ENCODE data around the gene TMPRSS11A. TPM values are rescaled to one million over a fixed set of nuclear protein-coding genes. Genes with fewer than 3 reads are reported as not detected.

TMPRSS11A gene
- total and polyA plus RNA-seq, 2 of the 8 experiments (the other 6 are each of a cell fraction or from before 2014, with no cell fraction given) = not detected

DNA sequence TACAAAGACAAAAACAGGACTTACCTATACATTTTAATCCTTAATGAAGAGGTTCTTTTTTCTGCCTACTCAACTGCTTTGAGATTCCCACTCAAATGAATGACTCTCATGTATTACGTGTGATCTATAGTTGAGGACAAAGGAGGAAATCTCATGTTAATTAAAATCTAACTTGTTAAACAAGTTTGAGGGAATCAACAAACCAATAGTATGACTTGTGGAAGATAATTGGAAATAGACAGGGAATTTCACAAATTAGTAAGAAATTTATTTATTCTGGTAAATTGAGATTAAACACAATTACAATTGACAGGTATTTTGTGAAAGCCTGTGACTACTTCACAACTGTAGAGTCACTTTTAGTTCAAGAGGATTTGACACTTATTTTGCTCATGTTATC lies 79.4 kb downstream of the TMPRSS11A start, which contains the start of gene TMPRSS11D (continued):
- TF ChIP-seq CBX8 (IDR thresholded peaks at IDR 0.05; ENCODE audit: borderline replicate concordance, low read depth, low read length) (no peak), GABPA (IDR thresholded peaks at IDR 0.05; ENCODE audit: borderline replicate concordance, insufficient read depth, low read length) (no peak)
- TF ChIP-seq, protein P1, sequence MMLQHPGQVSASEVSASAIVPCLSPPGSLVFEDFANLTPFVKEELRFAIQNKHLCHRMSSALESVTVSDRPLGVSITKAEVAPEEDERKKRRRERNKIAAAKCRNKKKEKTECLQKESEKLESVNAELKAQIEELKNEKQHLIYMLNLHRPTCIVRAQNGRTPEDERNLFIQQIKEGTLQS (IDR thresholded peaks at IDR 0.05; ENCODE audit: insufficient read depth, low read depth, low read length) = no peak

All from H1 (cell line).